ENCODE data around the gene ZNHIT3.
"Not testable (repeated sequence)": the region's sequence is repeated elsewhere in the genome, so short reads cannot be mapped to it uniquely, and the experiment has no call there.

ZNHIT3 gene

GRCh38 chr17:36484021-36484420 is 2.5 kb upstream of the ZNHIT3 start:
- not testable (repeated sequence) for DNase-seq (ENCODE audit: low read depth, low spot score)

GRCh38 chr17:36485027-36485426 is 1.5 kb upstream of the ZNHIT3 start:
- DNase-seq (ENCODE audit: low read depth, low spot score): no peak

GRCh38 chr17:36485805-36486203 is 677 bp upstream of the ZNHIT3 start:
- no peak for DNase-seq (ENCODE audit: low read depth, low spot score)

- no peak for DNase-seq (ENCODE audit: low read depth, low spot score)
These were observed 7.5 kb downstream of the ZNHIT3 start for GRCh38 chr17:36493956-36494355.

- no peak for DNase-seq (ENCODE audit: low read depth, low spot score)
These were observed 8.2 kb downstream of the ZNHIT3 start for GRCh38 chr17:36494674-36495073.

GRCh38 chr17:36495076-36495578 is 8.6 kb downstream of the ZNHIT3 start:
- DNase-seq (ENCODE audit: low read depth, low spot score): no peak

- DNase-seq (ENCODE audit: low read depth, low spot score): no peak
These were observed 9.7 kb downstream of the ZNHIT3 start for GRCh38 chr17:36496018-36496789.

DNA sequence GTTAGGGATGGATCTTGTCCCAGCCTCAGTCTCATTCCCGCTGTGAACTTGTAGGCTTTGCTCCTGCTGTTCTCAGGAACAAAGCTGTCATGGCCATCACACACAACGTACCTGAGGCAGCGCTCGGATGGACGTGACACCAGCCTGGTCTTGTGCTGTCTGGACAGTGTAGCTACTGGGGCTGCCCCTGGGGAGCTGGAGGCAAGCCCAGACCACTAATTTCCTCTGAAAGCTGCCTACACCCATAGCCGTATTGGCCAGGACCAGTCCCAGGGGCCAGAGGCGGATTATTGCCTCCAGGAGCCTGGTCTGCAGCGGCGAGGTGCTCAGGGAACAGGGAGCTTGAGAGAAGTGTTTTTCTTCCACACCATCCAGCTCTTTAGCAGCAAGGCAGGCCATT is 11.7 kb downstream of the ZNHIT3 start:
- DNase-seq (ENCODE audit: low read depth, low spot score): no peak

DNA sequence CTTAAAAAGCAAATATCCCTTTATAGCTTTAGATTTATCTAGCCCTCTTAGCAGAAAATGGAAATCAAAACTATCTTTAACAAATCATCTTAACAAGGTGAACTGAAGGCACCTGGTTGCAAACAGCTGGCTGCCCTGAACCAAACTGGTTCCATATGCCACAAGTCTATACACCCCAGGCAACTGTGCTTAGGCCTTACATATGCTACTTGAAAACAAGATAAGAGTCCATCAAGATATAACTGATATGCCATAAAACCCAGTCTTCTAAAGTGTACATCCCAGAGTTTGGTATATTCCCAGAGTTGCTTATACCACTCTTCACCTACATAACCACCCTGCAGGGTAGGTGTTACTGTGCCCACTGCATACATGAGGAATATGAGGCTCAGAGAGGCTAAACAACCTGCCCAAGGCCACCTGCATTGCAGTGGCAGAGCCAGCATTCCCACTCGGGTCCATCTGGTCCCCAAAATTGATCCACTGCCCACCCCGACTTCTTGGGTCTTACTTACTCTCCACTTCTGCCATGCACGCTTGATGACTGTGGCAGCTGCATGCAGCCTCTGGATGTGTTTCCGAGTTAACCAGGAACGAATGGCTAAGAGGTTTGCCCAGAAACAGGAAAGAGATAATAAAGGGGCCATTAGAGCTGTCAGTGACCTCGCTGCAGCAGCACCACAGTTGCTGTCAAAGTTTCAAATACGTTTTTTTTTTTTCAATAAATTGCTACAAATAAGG is 12.2 kb downstream of the ZNHIT3 start:
- no peak for DNase-seq (ENCODE audit: low read depth, low spot score)

DNA sequence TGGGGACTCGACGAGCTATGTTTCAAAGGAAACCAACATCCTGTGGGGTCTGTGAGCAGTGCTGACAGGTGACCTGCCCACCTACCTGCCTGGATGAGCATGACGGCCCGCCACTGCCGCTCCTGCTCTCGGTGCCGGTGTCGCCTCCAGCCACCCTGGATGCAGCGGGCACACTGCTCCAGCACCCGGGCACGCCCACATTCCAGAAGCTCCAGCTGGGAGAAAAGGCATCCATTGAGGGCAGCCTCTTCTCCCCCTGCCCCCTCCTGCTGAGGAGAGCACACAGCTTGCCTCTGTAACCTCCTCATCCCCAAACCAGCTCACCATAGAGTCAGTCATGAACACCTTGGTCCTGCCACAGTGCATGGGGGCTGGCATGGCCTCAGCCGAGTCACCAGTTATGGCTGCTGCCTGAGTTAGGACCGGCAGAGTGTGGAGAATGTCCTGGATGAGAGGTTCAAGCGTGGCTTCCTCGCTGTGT is 14.3 kb downstream of the ZNHIT3 start:
- DNase-seq (ENCODE audit: low read depth, low spot score): no peak

- DNase-seq (ENCODE audit: low read depth, low spot score): no peak
These were observed 14.9 kb downstream of the ZNHIT3 start for GRCh38 chr17:36501351-36501750.

- DNase-seq (ENCODE audit: low read depth, low spot score): no peak
These were observed 15.5 kb downstream of the ZNHIT3 start for GRCh38 chr17:36501963-36502362.

DNA sequence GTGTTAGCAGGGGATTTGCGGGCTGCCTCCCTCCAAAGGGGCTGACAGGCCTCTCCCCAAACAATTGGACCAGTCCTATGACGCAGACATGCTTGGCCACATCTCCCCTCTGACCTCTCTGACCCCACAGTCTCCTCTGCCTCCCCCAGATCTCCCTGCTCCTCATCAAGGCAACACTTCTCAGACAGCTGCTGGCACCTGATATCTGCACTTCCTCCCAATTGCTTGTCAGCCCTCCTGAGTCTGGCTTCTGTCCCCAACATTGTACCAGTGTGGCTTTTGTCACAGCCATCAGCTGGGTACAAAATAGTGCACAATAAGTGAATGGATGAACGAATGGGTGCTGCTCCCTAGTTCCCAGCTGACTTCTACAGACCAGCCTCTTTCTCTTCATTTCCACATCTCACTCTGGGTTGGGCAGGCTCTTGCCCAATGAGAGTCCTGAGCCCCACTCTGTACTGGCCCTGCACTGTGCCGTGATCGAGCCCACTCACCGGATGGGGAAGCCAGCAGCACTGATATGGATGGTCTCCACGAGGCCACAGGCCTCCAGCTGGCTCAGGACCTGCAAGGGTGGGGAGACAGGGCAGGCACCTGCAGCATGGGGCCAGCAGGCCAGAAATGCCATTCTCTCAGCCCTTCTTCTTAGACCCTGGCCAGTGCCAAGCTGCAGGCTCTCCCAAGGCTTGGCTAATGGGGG is 17.1 kb downstream of the ZNHIT3 start:
- DNase-seq (ENCODE audit: low read depth, low spot score): no peak

- DNase-seq (ENCODE audit: low read depth, low spot score): no peak
These were observed 17.7 kb downstream of the ZNHIT3 start for GRCh38 chr17:36504156-36504545.

- no peak for DNase-seq (ENCODE audit: low read depth, low spot score)
These were observed 18.7 kb downstream of the ZNHIT3 start for GRCh38 chr17:36505171-36505570.

- DNase-seq (ENCODE audit: low read depth, low spot score): no peak
These were observed 19.9 kb downstream of the ZNHIT3 start for GRCh38 chr17:36506249-36506826.

GRCh38 chr17:36506831-36507230 is 20.4 kb downstream of the ZNHIT3 start:
- no peak for DNase-seq (ENCODE audit: low read depth, low spot score)

- DNase-seq (ENCODE audit: low read depth, low spot score): no peak
These were observed 20.8 kb downstream of the ZNHIT3 start for GRCh38 chr17:36507266-36507665.

DNA sequence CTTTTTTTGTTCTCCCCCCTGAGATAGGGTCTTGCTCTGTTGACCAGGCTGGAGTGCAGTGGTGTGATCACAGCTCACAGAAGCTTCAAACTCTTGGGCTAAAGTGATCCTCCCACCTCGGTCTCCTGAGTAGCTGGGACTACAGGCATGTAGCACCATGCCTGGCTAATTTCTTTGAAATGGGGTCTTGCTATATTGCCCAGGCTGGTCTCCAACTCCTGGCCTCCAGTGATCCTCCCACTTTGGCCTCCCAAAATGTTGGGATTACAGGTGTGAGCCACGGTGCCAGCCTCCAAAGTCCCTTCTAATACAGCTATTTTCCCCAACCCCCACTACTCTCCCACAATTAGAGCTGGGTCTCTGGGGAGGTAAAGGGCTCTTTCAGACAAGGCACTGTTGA is 22.0 kb downstream of the ZNHIT3 start:
- not testable (repeated sequence) for DNase-seq (ENCODE audit: low read depth, low spot score)

DNA sequence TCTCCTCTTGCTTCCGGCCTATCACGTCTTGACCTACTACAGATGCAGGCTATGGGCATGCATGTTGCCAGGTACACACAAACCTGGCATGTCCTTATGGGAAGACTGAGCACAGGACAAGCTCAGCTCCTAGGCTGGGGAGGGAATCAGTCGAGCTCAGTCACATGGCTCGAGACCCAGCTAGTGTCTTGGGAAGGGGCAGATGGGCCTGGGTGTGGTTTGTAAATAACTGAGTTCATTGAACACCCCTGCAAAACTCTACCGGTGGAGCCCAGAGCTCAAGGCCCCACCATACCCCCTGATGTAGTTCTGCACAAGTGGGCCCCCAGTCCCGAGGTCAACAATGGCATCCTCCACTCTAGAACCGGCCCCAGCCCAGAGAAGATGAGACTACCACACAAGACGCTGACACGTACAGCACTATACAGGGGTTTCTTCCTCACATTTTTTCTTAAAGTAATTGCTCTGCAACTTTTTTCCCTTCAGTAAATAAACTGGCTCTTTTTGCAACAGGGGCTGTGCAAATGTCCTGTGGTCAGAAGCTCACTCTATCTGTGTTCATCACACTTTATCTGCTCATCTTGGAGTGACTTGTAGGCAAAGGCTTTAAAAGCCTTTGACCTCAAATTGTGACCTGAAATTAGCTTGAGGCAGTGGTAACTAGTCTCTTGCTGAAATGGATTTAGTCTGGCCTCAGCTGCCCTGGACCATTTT is 22.9 kb downstream of the ZNHIT3 start:
- DNase-seq (ENCODE audit: low read depth, low spot score): no peak

- no peak for DNase-seq (ENCODE audit: low read depth, low spot score)
These were observed 24.2 kb downstream of the ZNHIT3 start for GRCh38 chr17:36510636-36511035.
